AG09319 (cell line): Measurements from ENCODE around the gene OSBPL7.

Source experiments
- DNase-seq: peaks from one replicate; pipeline ENCODE4 v3.0.0-alpha.2; 2010; ENCODE audit warnings: low read depth; ENCODE audit errors: extremely low read depth
- TF ChIP-seq, protein P1 (sequence below): IDR thresholded peaks from 2 replicates; pipeline ENCODE4 v1.5.1; 2011; ENCODE audit warnings: low read depth, mild to moderate bottlenecking, inconsistent platforms, low read length, moderate library complexity

The OSBPL7 gene

DNA sequence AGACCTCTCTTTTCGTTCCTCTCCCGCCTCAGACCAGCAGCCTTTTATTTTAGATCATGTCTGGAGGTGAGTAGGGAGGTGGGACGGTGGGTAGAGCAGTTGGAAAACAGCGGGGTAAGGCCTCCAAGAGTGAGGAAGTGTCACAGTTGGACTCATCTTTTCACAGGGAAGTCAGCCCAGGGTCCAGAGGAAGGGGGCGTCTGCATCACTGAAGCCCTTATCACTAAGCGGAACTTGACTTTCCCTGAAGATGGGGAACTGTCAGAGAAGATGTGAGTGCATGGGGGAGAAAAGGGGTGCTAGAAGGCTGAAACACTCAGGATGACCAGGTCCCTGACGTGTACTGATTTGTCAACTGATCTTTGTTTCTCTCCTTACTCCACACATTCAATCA lies 10.3 kb upstream of the OSBPL7 start:
- DNase-seq: no peak
- TF ChIP-seq, protein P1, sequence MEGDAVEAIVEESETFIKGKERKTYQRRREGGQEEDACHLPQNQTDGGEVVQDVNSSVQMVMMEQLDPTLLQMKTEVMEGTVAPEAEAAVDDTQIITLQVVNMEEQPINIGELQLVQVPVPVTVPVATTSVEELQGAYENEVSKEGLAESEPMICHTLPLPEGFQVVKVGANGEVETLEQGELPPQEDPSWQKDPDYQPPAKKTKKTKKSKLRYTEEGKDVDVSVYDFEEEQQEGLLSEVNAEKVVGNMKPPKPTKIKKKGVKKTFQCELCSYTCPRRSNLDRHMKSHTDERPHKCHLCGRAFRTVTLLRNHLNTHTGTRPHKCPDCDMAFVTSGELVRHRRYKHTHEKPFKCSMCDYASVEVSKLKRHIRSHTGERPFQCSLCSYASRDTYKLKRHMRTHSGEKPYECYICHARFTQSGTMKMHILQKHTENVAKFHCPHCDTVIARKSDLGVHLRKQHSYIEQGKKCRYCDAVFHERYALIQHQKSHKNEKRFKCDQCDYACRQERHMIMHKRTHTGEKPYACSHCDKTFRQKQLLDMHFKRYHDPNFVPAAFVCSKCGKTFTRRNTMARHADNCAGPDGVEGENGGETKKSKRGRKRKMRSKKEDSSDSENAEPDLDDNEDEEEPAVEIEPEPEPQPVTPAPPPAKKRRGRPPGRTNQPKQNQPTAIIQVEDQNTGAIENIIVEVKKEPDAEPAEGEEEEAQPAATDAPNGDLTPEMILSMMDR: no peak

DNA sequence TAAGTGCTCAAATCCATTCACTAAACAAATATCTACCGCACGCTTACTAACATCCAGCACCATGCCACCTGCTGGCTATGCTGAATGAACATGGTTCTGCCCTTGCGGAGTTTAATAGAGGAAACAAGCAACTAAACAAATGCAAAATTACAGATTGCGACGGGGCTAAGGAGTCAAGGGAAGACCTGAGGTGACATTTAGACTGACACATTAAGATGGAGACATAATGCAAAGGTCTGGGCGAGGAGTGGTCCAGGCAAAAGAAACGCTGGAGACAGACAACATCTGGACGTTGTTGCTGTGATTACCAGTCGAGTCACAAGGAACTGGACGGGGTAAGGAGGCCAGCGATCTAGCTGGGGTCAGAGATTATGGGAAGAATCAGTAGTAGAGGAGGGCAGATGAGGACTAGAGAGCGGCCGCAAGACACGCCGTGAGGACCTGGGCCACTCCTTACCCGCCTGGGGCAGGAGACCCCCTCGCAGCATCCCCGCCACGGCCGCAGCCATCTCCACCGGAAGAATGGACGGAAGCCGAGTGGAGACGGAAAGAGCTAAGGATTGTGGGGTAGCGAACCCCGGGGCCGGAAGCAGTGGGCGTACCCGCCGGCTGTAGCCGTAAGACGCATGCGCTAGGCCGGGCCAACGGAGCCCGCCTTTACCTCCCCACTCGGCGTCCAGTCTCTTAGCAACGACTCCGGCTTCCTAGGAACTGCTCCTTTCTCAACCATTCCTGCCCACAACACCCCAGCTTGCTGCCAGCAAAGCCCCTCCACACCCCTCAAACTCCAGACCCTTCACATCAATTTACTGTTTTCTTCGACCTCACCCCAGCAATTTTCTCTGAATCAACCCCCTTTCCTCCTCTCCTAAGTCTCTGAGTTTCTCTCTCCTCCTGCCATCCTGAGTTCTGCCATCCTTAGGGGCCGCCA lies 9.7 kb upstream of the OSBPL7 start, which contains the start of the genes LRRC46 and MRPL10:
Gene LRRC46, plus strand, starts transcription at position 668 of the 931 bp plus-strand sequence. CDS start 320 bp downstream, outside the sequence.
Gene MRPL10, minus strand, starts transcription at position 539 of the 931 bp plus-strand sequence. Its CDS starts 30 bp downstream, at position 509.
- TF ChIP-seq, protein P1: peak; percentile 38
- peak; percentile 82 for DNase-seq

DNA sequence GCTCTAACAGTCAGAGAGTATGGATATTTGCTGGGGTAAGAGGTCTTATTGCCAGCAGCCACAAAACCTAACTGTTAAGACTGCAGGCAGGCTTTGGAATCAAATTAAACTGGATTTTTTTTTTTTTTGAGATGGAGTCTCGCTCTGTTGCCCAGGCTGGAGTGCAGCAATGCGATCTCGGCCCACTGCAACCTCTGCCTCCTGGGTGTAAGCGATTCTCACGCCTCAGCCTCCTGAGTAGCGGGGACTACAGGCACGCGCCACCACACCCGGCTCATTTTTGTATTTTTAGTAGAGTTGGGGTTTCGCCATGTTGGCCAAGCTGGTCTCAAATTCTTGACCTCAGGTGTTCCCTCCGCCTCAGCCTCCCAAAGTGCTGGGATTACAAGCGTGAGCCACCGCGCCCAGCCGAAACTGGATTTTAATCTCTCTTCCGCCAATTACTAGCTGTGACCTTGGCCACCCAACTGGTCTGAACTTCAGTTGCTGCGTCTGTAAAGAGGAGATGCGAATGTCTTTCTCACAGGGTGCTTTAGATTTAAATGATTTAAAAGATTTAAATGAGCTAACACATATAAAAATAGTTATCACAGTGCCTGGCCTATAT lies 8.9 kb upstream of the OSBPL7 start:
- no peak for DNase-seq
- TF ChIP-seq, protein P1: no peak

DNA sequence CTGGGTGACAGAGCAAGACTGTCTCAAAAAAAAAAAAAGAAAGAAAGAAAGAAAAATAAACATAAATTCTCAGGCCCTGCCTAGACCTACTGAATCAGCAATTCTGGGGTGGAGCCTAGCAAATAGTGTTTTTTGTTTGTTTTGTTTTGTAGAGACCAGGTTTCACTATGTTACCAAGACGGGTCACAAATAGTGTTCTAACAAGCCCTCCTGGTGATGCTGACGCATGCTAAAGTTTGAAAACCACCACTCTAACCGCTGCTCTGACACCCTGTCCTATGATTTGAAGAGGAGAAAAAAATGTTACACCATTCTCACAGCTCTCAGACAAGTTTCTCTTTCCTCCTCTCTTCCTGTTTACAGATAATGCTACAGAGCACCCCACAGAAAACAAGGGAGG lies 8.3 kb upstream of the OSBPL7 start:
- TF ChIP-seq, protein P1: no peak
- no peak for DNase-seq

DNA sequence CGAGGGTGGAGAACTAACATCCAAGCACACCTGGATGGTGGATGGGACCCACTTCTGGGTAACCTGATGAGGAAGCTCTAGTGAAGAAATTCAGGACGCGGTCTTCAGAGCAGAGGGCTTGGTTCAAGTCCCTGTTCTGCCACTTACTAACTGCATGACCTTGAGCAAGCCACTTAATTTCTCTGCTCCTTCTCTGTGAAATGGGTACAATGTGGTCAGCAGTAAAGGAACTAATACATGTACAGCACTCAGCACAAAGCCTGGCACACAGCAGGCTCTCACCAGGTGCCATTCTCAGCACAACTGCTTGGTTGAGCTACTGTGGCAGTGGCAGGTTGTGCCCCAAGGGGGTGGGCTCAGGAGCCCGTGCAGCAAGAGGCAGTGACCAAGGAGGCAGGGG lies 1.9 kb upstream of the OSBPL7 start:
- TF ChIP-seq, protein P1: no peak
- no peak for DNase-seq

DNA sequence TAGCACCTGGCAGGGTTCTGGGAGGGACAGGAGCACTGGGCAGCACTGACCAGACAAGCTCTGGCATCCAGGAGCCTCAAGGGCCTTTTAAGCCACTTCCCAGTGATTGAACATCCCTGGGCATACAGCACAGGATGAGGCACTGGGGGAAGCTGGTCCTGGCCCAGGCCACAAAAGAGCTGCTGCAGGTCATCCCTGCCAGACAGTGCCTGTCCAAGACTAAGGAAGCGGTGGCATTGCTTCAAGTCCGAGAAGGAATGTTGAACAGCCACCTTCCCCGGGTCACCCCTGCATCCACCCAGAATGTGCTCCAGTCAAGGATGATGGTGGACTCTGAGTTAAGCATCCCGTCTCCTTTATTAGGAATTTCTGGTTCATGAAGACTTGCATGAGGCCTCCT lies 1.2 kb upstream of the OSBPL7 start:
- DNase-seq: no peak
- TF ChIP-seq, protein P1: no peak

DNA sequence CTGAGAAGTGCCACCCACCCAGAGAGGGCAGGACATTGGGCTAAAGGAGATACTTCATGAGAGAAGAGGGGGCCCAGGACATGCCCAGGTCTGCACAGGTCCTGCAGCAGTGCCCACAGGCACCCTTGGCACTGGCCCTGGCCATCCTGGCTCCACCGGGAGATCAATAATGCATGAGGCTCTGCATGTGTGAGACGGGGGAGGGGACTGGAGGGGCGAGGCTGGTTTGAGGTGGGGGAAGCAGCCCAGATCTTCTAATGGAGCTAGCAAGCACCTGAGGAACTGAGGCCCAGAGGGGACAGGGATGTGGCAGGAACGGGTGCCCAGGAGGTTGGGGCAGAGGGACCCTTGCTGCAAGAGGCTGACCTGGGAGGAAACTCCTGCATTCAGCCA lies 567 bp downstream of the OSBPL7 start:
- DNase-seq: no peak
- TF ChIP-seq, protein P1: no peak
